ACC112 (cell line): ENCODE results near the gene OGDH.

Experiments used
- H2AFZ ChIP-seq: fragments of 200-600 bp; sonication (generic); one replicate; pipeline ENCODE4 v1.6.0; 2017; ENCODE audit warnings: antibody characterized with exemption, low read length; ENCODE audit not compliant: unreplicated experiment
- H3K27ac ChIP-seq: fragments of 200-600 bp; sonication (generic); 2 replicates; pipeline ENCODE4 v1.5.1; 2014; ENCODE audit warnings: low read depth, mild to moderate bottlenecking, antibody characterized with exemption, low read length, moderate library complexity
- H3K27me3 ChIP-seq: fragments of 200-600 bp; sonication (generic); 2 replicates; pipeline ENCODE4 v1.6.1; 2014; ENCODE audit warnings: mild to moderate bottlenecking, antibody characterized with exemption, low read length, moderate library complexity, mixed read lengths; ENCODE audit not compliant: insufficient read depth
- H3K36me3 ChIP-seq: fragments of 200-600 bp; sonication (generic); 2 replicates; pipeline ENCODE4 v1.6.1; 2016; ENCODE audit warnings: mild to moderate bottlenecking, antibody characterized with exemption, low read length, moderate library complexity, mixed read lengths; ENCODE audit not compliant: insufficient read depth
- H3K4me1 ChIP-seq: fragments of 200-600 bp; sonication (generic); one replicate; pipeline ENCODE4 v1.6.1; 2016; ENCODE audit warnings: low read length, mixed read lengths; ENCODE audit not compliant: insufficient read depth, unreplicated experiment, control insufficient read depth
- H3K4me3 ChIP-seq: fragments of 200-600 bp; sonication (generic); 2 replicates; pipeline ENCODE4 v1.5.1; 2014; ENCODE audit warnings: mild to moderate bottlenecking, low read depth, low read length
- H3K79me2 ChIP-seq: fragments of 200-600 bp; sonication (generic); one replicate; pipeline ENCODE4 v1.6.0; 2016; ENCODE audit warnings: low read length; ENCODE audit not compliant: control insufficient read depth, unreplicated experiment, insufficient read depth

Gene OGDH

GRCh38 chr7:44638611-44639557, 32.5 kb downstream of the OGDH start:
- peak overlapping the region; percentile 33 for H3K4me3 ChIP-seq
- peaks cover 50% of the 10 kb centered on the region for H3K4me1 ChIP-seq
- no peak overlapping the region for H2AFZ ChIP-seq
- H3K79me2 ChIP-seq: peaks cover 11% of the 10 kb centered on the region
- peak overlapping the region; percentile 96 for H3K27ac ChIP-seq
- no peaks in the 10 kb centered on the region for H3K27me3 ChIP-seq
- no peaks in the 10 kb centered on the region for H3K36me3 ChIP-seq

DNA sequence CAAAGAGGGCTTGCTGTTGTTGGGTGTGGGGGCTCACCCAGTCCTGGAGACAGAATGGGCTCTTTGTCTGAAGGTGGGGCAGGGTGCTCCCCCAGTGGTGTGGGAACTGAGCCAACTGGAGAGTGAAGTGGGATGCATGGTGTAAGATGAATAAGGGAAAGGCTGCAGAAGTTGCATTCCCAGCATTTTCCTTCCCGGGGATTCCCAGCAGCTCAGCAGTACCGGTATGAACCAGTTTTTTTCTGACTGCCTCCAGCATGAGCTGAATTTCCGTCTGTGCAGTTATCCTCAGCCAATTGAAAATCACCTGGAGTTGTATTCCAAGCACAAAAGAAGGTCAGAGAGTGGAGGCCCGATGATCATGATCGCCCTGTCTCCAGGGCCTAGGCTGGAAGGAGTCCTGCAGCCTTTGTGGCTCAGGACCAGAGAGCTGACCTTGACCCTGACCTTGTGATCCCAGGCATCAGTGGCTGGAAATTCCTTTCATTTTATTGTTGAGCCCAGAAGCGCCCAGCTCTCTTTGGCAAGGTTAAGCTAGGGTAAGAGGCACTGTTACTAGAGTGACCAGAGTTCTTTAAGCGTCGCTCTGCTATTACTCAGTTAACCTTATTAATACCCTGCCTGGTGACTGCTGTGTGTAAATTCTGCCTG, 33.4 kb downstream of the OGDH start:
- H3K27me3 ChIP-seq: no peaks in the 10 kb centered on the region
- no peaks in the 10 kb centered on the region for H3K36me3 ChIP-seq
- H3K4me3 ChIP-seq: peak overlapping the region; percentile 33
- H3K79me2 ChIP-seq: peaks cover 8% of the 10 kb centered on the region
- H3K27ac ChIP-seq: peak overlapping the region; percentile 96
- H3K4me1 ChIP-seq: peaks cover 41% of the 10 kb centered on the region
- H2AFZ ChIP-seq: no peak overlapping the region

- Histone ChIP-seq H3K4me3 (no peak overlapping the region), H3K4me1 (peaks cover 25% of the 10 kb centered on the region), H3K79me2 (peaks cover 8% of the 10 kb centered on the region), H2AFZ (no peak overlapping the region), H3K36me3 (no peaks in the 10 kb centered on the region; the same call in 1 of the 2 replicates), H3K27ac (no peak overlapping the region), H3K27me3 (no peaks in the 10 kb centered on the region)
Measured at GRCh38 chr7:44643206-44643605, 36.8 kb downstream of the OGDH start.

DNA sequence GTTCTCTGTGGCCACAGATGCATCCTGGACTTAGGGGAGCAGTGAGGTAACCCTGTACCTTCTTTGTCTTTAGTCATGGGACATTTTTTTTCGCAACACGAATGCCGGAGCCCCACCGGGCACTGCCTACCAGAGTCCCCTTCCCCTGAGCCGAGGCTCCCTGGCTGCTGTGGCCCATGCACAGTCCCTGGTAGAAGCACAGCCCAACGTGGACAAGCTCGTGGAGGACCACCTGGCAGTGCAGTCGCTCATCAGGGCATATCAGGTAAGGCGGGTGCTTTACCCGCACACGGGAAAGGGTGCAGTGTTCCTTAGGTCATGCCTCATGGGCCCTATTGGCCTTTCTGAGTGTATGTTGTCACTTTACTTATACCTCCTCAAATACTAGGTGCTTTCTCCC, 38.8 kb downstream of the OGDH start:
- peaks cover 5% of the 10 kb centered on the region for H3K4me1 ChIP-seq
- peaks cover 8% of the 10 kb centered on the region for H3K79me2 ChIP-seq
- H3K4me3 ChIP-seq: no peak overlapping the region
- no peak overlapping the region for H2AFZ ChIP-seq
- H3K27me3 ChIP-seq: no peaks in the 10 kb centered on the region
- no peak overlapping the region for H3K27ac ChIP-seq
- H3K36me3 ChIP-seq: peaks cover 6% of the 10 kb centered on the region; the same call in 1 of the 2 replicates

- Histone ChIP-seq H3K27me3 (no peaks in the 10 kb centered on the region), H3K27ac (no peak overlapping the region), H2AFZ (no peak overlapping the region), H3K36me3 (peaks cover 7% of the 10 kb centered on the region; the same call in 1 of the 2 replicates), H3K4me3 (no peak overlapping the region), H3K4me1 (peaks cover under 1% of the 10 kb centered on the region), H3K79me2 (peaks cover 8% of the 10 kb centered on the region)
Measured at GRCh38 chr7:44645696-44646095, 39.3 kb downstream of the OGDH start.

DNA sequence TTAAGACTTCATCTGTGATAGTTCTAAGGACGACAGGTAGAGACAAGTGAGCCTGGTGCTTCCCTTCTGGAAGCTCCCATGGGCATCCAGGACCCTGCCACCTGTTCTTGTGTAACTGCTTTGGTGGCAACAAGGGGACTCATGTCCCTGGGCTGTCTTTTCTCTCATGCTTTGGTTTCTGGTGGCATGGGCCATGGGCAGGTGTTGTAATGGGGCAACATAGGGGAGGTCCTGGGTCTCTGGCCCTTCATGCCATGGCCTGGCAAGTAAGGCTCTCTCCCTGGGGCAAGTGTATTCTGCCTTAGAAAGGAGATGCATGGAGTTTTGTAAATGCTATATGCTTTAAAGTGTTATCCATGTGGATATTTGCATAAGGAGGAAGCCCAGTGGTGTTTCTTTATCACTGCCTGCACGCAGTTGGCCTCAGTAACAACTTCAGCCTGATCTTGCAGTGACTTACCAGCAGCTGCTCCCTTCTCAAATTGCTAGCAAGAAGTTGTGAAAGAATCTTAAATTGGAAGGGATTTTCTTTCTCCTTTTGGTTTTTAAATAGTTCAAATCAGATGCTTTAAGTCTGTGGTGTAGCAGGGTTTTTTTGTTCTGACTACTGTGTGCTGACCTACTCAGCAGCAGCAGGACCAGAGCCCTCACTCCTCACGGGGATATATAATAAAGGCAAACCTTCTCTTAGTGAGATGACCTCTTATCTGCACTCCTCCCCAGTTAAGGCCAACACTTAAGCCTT, 39.9 kb downstream of the OGDH start:
- Histone ChIP-seq H3K36me3 (peaks cover 7% of the 10 kb centered on the region; the same call in 1 of the 2 replicates), H2AFZ (no peak overlapping the region), H3K4me1 (no peaks in the 10 kb centered on the region), H3K27ac (no peak overlapping the region), H3K27me3 (no peaks in the 10 kb centered on the region), H3K4me3 (no peak overlapping the region), H3K79me2 (peaks cover 6% of the 10 kb centered on the region)

DNA sequence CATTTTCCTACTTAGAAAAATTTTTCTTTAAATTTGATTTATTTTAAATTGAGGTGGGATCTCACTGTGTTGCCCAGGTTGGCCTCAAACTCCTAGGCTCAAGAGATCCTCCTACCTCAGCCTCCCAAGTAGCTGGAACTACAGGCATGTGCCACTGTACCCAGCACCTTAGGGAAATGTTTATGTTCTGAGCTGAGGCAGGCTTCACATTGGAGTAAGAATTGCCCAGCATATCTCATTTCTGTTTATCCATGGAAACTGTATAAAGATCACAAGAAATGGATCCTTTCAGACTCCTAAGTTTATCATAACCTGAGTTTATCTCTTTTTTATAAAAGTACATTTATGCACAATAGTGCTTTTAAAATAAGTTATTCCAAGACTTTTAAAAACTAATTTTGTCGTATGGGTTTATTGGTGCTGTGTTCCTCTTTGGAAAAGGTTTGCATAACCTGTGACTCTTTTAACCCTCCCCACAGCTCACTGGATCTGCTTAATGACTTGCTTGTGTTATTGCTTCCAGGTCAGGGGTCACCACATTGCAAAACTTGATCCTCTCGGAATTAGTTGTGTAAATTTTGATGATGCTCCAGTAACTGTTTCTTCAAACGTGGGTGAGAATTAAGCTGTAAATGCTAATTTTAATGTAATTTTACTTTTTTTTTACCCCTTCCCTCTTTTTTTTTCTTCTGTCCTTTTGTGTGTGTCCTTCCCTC, 40.7 kb downstream of the OGDH start:
- no peaks in the 10 kb centered on the region for H3K4me1 ChIP-seq
- no peaks in the 10 kb centered on the region for H3K79me2 ChIP-seq
- no peak overlapping the region for H3K4me3 ChIP-seq
- H3K27me3 ChIP-seq: no peaks in the 10 kb centered on the region
- peaks cover 7% of the 10 kb centered on the region; the same call in 1 of the 2 replicates for H3K36me3 ChIP-seq
- H2AFZ ChIP-seq: no peak overlapping the region
- no peak overlapping the region for H3K27ac ChIP-seq

- H3K4me3 ChIP-seq: no peak overlapping the region
- H3K27ac ChIP-seq: no peak overlapping the region
- H3K27me3 ChIP-seq: no peaks in the 10 kb centered on the region
- H2AFZ ChIP-seq: no peak overlapping the region
- peaks cover 7% of the 10 kb centered on the region; the same call in 1 of the 2 replicates for H3K36me3 ChIP-seq
- H3K79me2 ChIP-seq: no peaks in the 10 kb centered on the region
- no peaks in the 10 kb centered on the region for H3K4me1 ChIP-seq
Measured at GRCh38 chr7:44647981-44648714, 41.7 kb downstream of the OGDH start.

DNA sequence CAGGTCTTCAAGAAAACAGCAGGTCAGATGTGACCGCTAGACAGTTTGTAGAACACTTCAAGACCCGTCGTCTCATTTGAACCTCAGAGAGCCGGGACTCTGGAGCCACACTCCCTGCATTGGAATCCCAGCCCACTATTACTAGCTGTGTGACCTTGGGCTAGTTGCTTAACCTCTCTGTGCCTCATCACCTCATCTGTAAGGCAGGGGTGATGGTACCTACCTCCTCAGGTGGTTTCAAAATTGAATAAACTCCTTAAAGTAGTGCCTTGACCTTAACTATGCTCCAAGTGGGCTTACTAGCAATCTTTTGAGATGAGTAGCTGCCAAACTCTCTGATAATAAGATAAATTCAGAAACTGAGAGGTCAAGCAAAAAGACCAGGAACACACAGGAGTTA, 43.8 kb downstream of the OGDH start:
- peaks cover 15% of the 10 kb centered on the region for H3K36me3 ChIP-seq
- no peaks in the 10 kb centered on the region for H3K79me2 ChIP-seq
- H3K27ac ChIP-seq: no peak overlapping the region
- no peaks in the 10 kb centered on the region for H3K4me1 ChIP-seq
- H2AFZ ChIP-seq: no peak overlapping the region
- H3K27me3 ChIP-seq: no peaks in the 10 kb centered on the region
- no peak overlapping the region for H3K4me3 ChIP-seq
